ENCODE measurements around the gene TLR3. TPM values are rescaled to one million over a fixed set of nuclear protein-coding genes. Genes with fewer than 3 reads are reported as not detected.

The TLR3 gene
- total and polyA plus RNA-seq, 7 donors: 0.49 to 4.0 (median 1.0) TPM

DNA sequence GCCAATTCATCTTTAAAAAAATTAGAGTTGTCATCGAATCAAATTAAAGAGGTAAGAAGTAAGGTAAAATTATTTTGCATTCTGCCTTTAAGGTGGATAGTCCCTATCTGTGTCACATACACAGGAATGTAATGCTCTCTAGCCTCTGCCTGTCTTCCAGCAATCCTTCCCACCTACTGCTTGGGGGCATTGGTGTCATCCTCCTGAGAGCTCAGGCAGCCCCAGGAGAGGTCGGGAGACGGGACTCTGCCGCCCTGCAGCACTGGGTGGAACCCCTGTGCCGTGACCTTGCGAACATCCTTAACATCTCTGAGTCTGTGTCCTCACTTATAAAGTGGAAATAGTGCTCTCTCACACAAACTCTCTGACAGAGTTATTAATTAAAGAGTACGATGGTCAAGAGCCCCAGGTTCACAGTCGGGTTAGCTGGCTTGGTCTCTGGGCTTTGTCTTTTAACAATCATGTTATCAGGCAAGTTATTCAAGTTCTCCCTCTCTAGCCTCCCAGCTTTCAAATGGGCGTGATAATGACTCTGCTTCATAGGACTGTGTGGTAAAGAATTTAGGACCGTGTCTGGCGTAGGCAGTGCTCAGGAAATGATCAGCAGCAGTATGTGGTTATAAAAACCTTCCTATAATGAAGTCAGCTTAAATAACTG, 10.2 kb downstream of the TLR3 start:
- WGBS, 3 donors: 76 to 80% (median 78%) methylated on average over 11 of the region's 11 CpGs
- H3K4me3 ChIP-seq: no peak overlapping the region
- intact Hi-C loops (cut with DNase I): no loop called here
- no peaks in the 10 kb centered on the region for H3K4me1 ChIP-seq
- DNase-seq (no peak), ATAC-seq (no peak)
- H3K27me3 ChIP-seq (ENCODE audit: insufficient read depth in 3 of 3, low read length in 2 of 3): peaks cover 0 to 2% (median 0%) of the 10 kb centered on the region in 3 donors
- TF ChIP-seq, protein P1, sequence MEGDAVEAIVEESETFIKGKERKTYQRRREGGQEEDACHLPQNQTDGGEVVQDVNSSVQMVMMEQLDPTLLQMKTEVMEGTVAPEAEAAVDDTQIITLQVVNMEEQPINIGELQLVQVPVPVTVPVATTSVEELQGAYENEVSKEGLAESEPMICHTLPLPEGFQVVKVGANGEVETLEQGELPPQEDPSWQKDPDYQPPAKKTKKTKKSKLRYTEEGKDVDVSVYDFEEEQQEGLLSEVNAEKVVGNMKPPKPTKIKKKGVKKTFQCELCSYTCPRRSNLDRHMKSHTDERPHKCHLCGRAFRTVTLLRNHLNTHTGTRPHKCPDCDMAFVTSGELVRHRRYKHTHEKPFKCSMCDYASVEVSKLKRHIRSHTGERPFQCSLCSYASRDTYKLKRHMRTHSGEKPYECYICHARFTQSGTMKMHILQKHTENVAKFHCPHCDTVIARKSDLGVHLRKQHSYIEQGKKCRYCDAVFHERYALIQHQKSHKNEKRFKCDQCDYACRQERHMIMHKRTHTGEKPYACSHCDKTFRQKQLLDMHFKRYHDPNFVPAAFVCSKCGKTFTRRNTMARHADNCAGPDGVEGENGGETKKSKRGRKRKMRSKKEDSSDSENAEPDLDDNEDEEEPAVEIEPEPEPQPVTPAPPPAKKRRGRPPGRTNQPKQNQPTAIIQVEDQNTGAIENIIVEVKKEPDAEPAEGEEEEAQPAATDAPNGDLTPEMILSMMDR (IDR thresholded peaks at IDR 0.05): no peak
- H3K36me3 ChIP-seq (ENCODE audit: insufficient read depth in 1 of 2, low read depth in 1 of 2): peaks cover 0 to 4% of the 10 kb centered on the region in 2 donors
- H3K27ac ChIP-seq: no peak overlapping the region
- no peaks in the 10 kb centered on the region for H3K9me3 ChIP-seq

DNA sequence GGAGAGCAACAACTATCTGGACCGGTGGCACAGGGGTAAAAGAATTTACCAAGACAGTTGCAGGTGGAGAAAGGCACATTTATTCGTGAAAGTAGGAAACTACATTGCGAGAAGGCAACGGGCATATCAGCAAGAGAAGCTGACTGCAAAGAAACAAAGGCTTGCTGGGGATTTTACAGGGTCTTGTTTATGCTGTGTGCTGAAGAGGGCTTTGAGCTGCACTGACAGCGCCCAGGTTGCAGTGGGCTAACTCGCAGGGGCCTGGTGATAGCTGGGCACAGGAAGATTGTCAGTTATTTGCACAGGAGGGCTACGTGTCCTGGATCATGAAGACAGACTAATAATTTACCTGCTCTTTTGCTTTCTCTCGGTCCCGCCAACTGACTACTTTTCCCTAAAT, 10.7 kb downstream of the TLR3 start:
- H3K4me1 ChIP-seq: no peaks in the 10 kb centered on the region
- H3K36me3 ChIP-seq (ENCODE audit: insufficient read depth in 1 of 2, low read depth in 1 of 2): peaks cover 0 to 4% of the 10 kb centered on the region in 2 donors
- no peak overlapping the region for H3K27ac ChIP-seq
- peaks cover 0 to 2% (median 0%) of the 10 kb centered on the region in 3 donors for H3K27me3 ChIP-seq (ENCODE audit: insufficient read depth in 3 of 3, low read length in 2 of 3)
- no peaks in the 10 kb centered on the region for H3K9me3 ChIP-seq
- H3K4me3 ChIP-seq: no peak overlapping the region
- ATAC-seq (no peak), DNase-seq (no peak)
- TF ChIP-seq, protein P1 (IDR thresholded peaks at IDR 0.05): no peak
- 80 to 82% (median 81%) methylated on average over 9 of the region's 9 CpGs for WGBS, 3 donors
- intact Hi-C loops (cut with DNase I): no loop called here

DNA sequence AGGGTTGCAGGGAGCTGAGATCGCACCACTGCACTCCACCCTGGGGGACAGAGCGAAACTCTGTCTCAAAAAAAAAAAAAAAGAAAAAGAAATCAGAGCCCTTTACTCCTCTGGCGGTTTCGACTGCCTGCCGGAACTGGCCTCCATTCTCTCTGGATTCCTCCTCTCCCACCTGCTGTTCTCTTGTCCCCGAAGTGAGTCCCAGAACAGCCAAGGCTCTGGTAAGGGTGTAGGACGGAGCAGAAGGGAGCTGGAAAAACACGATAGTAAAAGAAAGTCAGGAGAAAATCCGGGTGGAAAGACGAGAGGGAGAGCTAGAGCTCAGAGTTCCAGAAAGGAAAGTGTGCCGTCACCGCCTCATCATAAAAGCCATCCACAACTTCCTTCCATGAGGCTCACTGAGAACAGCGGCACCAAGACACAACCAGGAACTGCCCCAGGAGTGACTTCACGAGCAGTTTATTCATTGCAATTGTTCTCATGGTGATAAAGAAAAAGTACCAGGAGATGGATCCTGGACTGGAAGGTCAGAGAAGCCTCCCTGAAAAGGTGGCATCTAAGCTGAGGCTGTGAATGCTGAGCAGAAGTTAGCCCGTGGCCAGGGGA, 12.3 kb downstream of the TLR3 start:
- no peaks in the 10 kb centered on the region for H3K9me3 ChIP-seq
- 35 to 61% (median 45%) methylated on average over 15 of the region's 15 CpGs for WGBS, 3 donors
- H3K27ac ChIP-seq: no peak overlapping the region
- TF ChIP-seq, protein P1 (IDR thresholded peaks at IDR 0.05): no peak
- no peaks in the 10 kb centered on the region for H3K4me1 ChIP-seq
- peaks cover 0 to 2% (median 0%) of the 10 kb centered on the region in 3 donors for H3K27me3 ChIP-seq (ENCODE audit: insufficient read depth in 3 of 3, low read length in 2 of 3)
- DNase-seq (no peak), ATAC-seq (no peak)
- H3K4me3 ChIP-seq: no peak overlapping the region
- intact Hi-C loops (cut with DNase I): no loop called here
- peaks cover 0 to 4% of the 10 kb centered on the region in 2 donors for H3K36me3 ChIP-seq (ENCODE audit: insufficient read depth in 1 of 2, low read depth in 1 of 2)

DNA sequence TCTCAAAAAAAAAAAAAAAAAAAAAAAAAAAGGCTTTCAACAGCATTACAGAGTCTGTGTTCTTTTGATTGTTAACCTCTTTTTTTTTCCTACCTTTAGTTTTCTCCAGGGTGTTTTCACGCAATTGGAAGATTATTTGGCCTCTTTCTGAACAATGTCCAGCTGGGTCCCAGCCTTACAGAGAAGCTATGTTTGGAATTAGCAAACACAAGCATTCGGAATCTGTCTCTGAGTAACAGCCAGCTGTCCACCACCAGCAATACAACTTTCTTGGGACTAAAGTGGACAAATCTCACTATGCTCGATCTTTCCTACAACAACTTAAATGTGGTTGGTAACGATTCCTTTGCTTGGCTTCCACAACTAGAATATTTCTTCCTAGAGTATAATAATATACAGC, 13.3 kb downstream of the TLR3 start:
- H3K9me3 ChIP-seq: no peaks in the 10 kb centered on the region
- no peak for ATAC-seq
- 35 to 48% (median 43%) methylated on average over 4 of the region's 4 CpGs for WGBS, 3 donors
- peaks cover 0 to 2% (median 0%) of the 10 kb centered on the region in 3 donors for H3K27me3 ChIP-seq (ENCODE audit: insufficient read depth in 3 of 3, low read length in 2 of 3)
- no peak overlapping the region for H3K27ac ChIP-seq
- no peaks in the 10 kb centered on the region for H3K4me1 ChIP-seq
- intact Hi-C loops (cut with DNase I): no loop called here
- no peak for DNase-seq
- TF ChIP-seq, protein P1 (IDR thresholded peaks at IDR 0.05): no peak
- peaks cover 0 to 4% of the 10 kb centered on the region in 2 donors for H3K36me3 ChIP-seq (ENCODE audit: insufficient read depth in 1 of 2, low read depth in 1 of 2)
- H3K4me3 ChIP-seq: no peak overlapping the region

Measured in psoas muscle (tissue), 8 donors.